Glutamatergic neuron (in vitro differentiated cells): Measurements from ENCODE around the gene SLC35E3. TPM values are rescaled to one million over a fixed set of nuclear protein-coding genes. Genes with fewer than 3 reads are reported as not detected.
A peak's percentile ranks its signal among the peaks of the same experiment; 100 is the strongest.

Experiments
- DNase-seq: peaks from one replicate; pipeline ENCODE4 v3.0.0; 2022
- H3K27ac Mint-ChIP-seq: one replicate; pipeline ENCODE4 v1.8.0; 2020; ENCODE audit warnings: mild to moderate bottlenecking, mixed read lengths, inconsistent platforms; ENCODE audit not compliant: unreplicated experiment
- H3K27me3 Mint-ChIP-seq: one replicate; pipeline ENCODE4 v1.8.0; 2020; ENCODE audit warnings: mild to moderate bottlenecking, moderate library complexity, mixed read lengths, inconsistent platforms; ENCODE audit not compliant: unreplicated experiment
- H3K36me3 Mint-ChIP-seq: one replicate; pipeline ENCODE4 v1.8.0; 2020; ENCODE audit warnings: mild to moderate bottlenecking, mixed read lengths, inconsistent platforms; ENCODE audit not compliant: unreplicated experiment
- H3K4me1 Mint-ChIP-seq: one replicate; pipeline ENCODE4 v1.8.0; 2020; ENCODE audit warnings: mild to moderate bottlenecking, low read depth, mixed read lengths, inconsistent platforms; ENCODE audit not compliant: unreplicated experiment
- H3K4me3 Mint-ChIP-seq: one replicate; pipeline ENCODE4 v1.8.0; 2020; ENCODE audit warnings: mild to moderate bottlenecking, mixed read lengths, inconsistent platforms; ENCODE audit not compliant: unreplicated experiment
- H3K9me3 Mint-ChIP-seq: one replicate; pipeline ENCODE4 v1.8.0; 2020; ENCODE audit warnings: mild to moderate bottlenecking, moderate library complexity, mixed read lengths, inconsistent platforms; ENCODE audit not compliant: unreplicated experiment
- total RNA-seq: library from RNA; stranded (reverse); fragmentation: NEBNext Ultra II Directional; extraction: Animal tissue kit (Norgen Biotek cat#: 25700); gene quantifications from one replicate; pipeline ENCODE4 v1.2.1, GENCODE V29; 2021; ENCODE audit not compliant: unreplicated experiment
- TF ChIP-seq, protein P1 (sequence below): fragments of 200-600 bp; sonication (generic); IDR thresholded peaks from one replicate; pipeline ENCODE4 v1.5.0; 2021; ENCODE audit not compliant: partially characterized antibody, unreplicated experiment

The SLC35E3 gene
- total RNA-seq, 1 donor from 2014 or later, result 26.2 TPM

GRCh38 chr12:68761901-68762630 lies 16.1 kb downstream of the SLC35E3 start:
- H3K4me1 Mint-ChIP-seq, result no peaks in the 10 kb centered on the region
- peak overlapping the region; percentile 1 for H3K27ac Mint-ChIP-seq
- H3K36me3 Mint-ChIP-seq, result peaks cover 4% of the 10 kb centered on the region
- H3K4me3 Mint-ChIP-seq, result no peak overlapping the region
- peaks cover 2% of the 10 kb centered on the region for H3K9me3 Mint-ChIP-seq
- no peak for DNase-seq
- TF ChIP-seq, protein P1, sequence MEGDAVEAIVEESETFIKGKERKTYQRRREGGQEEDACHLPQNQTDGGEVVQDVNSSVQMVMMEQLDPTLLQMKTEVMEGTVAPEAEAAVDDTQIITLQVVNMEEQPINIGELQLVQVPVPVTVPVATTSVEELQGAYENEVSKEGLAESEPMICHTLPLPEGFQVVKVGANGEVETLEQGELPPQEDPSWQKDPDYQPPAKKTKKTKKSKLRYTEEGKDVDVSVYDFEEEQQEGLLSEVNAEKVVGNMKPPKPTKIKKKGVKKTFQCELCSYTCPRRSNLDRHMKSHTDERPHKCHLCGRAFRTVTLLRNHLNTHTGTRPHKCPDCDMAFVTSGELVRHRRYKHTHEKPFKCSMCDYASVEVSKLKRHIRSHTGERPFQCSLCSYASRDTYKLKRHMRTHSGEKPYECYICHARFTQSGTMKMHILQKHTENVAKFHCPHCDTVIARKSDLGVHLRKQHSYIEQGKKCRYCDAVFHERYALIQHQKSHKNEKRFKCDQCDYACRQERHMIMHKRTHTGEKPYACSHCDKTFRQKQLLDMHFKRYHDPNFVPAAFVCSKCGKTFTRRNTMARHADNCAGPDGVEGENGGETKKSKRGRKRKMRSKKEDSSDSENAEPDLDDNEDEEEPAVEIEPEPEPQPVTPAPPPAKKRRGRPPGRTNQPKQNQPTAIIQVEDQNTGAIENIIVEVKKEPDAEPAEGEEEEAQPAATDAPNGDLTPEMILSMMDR, result no peak
- H3K27me3 Mint-ChIP-seq, result no peaks in the 10 kb centered on the region

DNA sequence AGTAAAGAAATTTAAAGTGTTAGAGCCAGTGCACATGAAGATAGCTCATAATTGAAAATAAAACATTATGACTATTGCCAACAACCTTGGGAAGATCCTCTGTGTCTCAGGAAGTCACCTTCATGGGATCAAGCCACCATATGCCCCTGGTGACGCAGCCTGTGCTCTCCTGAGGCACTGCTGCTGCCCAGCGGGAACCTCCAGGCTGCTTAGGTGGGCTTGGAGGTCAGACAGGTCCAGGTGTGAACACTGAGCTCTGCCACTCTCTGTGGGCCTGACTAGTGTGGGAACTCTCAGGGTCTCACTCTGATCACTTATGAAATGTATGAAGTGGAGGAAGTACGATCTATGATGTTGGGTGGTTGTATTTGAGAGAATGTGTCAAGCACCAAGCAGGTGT lies 16.7 kb downstream of the SLC35E3 start:
- peaks cover 2% of the 10 kb centered on the region for H3K9me3 Mint-ChIP-seq
- TF ChIP-seq, protein P1, result no peak
- no peaks in the 10 kb centered on the region for H3K4me1 Mint-ChIP-seq
- H3K27ac Mint-ChIP-seq, result no peak overlapping the region
- peaks cover 4% of the 10 kb centered on the region for H3K36me3 Mint-ChIP-seq
- DNase-seq, result no peak
- H3K27me3 Mint-ChIP-seq, result no peaks in the 10 kb centered on the region
- H3K4me3 Mint-ChIP-seq, result no peak overlapping the region

GRCh38 chr12:68765696-68766095 lies 19.7 kb downstream of the SLC35E3 start:
- Mint-ChIP-seq H3K4me3 (no peak overlapping the region), H3K4me1 (no peaks in the 10 kb centered on the region), H3K9me3 (peaks cover 2% of the 10 kb centered on the region), H3K27ac (no peak overlapping the region), H3K27me3 (no peaks in the 10 kb centered on the region), H3K36me3 (peaks cover 3% of the 10 kb centered on the region)
- no peak for DNase-seq
- TF ChIP-seq, protein P1, result no peak

DNA sequence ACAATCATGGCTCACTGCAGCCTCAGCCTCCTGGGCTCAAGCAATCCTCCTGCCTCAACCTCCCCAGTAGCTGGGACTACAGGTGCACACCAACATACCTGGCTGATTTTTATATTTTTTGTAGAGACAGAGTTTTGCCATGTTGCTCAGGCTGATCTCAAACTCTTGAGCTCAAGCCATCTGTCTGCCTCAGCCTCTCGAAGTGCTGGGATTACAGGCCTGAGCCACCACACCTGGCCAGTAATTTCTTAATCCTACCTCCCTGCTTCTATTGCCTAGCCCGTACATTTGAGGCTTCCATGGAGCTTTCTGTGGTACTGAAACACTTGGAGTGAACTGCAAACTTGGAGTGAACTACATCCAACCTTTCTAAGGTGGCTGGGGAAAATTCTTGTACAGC lies 20.7 kb downstream of the SLC35E3 start:
- H3K36me3 Mint-ChIP-seq, result no peaks in the 10 kb centered on the region
- DNase-seq, result no peak
- H3K27ac Mint-ChIP-seq, result no peak overlapping the region
- peaks cover under 1% of the 10 kb centered on the region for H3K9me3 Mint-ChIP-seq
- no peak overlapping the region for H3K4me3 Mint-ChIP-seq
- H3K4me1 Mint-ChIP-seq, result no peaks in the 10 kb centered on the region
- no peaks in the 10 kb centered on the region for H3K27me3 Mint-ChIP-seq
- TF ChIP-seq, protein P1, result no peak

DNA sequence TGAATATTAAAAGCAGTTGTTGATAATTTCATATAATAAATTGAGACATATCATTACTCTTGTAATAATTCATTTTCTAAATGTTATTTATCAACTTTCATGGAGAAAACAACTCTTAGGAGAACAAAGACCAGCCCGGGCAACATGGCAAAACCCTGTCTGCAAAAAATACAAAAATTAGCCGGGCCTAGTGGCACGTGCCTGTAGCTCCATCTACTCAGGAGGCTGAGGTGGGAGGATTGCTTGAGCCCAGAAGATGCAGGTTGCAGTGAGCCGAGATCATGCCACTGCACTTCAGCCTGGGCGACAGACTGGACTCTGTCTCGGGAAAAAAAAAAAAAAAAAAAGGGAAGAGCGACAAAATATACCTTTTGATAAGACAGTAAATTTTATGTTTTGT lies 21.2 kb downstream of the SLC35E3 start:
- no peak for DNase-seq
- TF ChIP-seq, protein P1, result no peak
- no peak overlapping the region for H3K27ac Mint-ChIP-seq

More for the DNA sequence above, 21.2 kb downstream of the SLC35E3 start:
- no peak overlapping the region for H3K4me3 Mint-ChIP-seq
- no peaks in the 10 kb centered on the region for H3K4me1 Mint-ChIP-seq
- H3K9me3 Mint-ChIP-seq, result no peaks in the 10 kb centered on the region
- H3K27me3 Mint-ChIP-seq, result no peaks in the 10 kb centered on the region
- H3K36me3 Mint-ChIP-seq, result no peaks in the 10 kb centered on the region
